Measurements from ENCODE around the gene CFAP100. TPM values are rescaled to one million over a fixed set of nuclear protein-coding genes. Genes with fewer than 3 reads are reported as not detected.

The CFAP100 gene
- total RNA-seq, 3 donors from 2014 or later = not detected

DNA sequence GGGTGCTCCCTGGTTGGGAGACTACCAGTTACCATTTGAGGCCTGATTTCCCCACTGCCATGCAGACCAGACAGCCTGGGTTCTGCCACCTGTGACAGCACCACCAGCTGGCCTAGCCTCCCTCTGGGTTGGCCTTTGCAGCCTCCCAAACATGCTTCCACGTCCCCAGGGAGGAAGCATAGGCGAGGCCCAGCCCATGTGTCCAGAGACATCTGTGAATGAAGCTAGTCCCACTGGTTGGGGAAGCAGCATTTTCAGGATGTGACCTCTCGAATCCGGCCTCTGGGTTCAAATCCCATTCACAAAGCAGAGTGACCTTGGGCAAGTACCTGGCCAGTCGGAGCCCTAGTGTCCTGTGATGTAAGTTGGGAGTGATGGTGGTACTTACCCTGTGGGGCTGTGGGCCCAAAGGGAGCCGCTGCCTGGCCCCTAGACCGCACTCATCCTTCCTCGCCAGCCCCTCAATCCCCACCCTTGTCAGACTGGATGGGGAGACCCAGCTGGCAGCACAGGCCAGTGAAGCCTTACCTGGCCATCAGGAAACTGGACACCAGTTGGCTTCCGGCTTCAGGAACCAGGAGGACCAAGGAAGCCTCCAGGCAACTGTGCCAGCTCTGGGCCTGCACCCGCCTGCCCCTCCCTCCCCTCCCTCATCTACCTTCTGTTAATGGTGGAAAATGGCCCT, 43.5 kb upstream of the CFAP100 start:
- peaks cover 10% of the 10 kb centered on the region for H3K4me1 ChIP-seq (ENCODE audit: low read depth)
- H3K4me3 ChIP-seq = no peak overlapping the region
- intact Hi-C loops (cut with DNase I, micrococcal nuclease) = no loop called here
- no peaks in the 10 kb centered on the region for H3K9me3 ChIP-seq
- no peak for ATAC-seq
- no peaks in the 10 kb centered on the region for H3K36me3 ChIP-seq (ENCODE audit: low read depth)
- peak in 2 of 3 donors; percentile 14 to 22 for DNase-seq
- TF ChIP-seq, protein P1, sequence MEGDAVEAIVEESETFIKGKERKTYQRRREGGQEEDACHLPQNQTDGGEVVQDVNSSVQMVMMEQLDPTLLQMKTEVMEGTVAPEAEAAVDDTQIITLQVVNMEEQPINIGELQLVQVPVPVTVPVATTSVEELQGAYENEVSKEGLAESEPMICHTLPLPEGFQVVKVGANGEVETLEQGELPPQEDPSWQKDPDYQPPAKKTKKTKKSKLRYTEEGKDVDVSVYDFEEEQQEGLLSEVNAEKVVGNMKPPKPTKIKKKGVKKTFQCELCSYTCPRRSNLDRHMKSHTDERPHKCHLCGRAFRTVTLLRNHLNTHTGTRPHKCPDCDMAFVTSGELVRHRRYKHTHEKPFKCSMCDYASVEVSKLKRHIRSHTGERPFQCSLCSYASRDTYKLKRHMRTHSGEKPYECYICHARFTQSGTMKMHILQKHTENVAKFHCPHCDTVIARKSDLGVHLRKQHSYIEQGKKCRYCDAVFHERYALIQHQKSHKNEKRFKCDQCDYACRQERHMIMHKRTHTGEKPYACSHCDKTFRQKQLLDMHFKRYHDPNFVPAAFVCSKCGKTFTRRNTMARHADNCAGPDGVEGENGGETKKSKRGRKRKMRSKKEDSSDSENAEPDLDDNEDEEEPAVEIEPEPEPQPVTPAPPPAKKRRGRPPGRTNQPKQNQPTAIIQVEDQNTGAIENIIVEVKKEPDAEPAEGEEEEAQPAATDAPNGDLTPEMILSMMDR (IDR thresholded peaks at IDR 0.05) = no peak

DNA sequence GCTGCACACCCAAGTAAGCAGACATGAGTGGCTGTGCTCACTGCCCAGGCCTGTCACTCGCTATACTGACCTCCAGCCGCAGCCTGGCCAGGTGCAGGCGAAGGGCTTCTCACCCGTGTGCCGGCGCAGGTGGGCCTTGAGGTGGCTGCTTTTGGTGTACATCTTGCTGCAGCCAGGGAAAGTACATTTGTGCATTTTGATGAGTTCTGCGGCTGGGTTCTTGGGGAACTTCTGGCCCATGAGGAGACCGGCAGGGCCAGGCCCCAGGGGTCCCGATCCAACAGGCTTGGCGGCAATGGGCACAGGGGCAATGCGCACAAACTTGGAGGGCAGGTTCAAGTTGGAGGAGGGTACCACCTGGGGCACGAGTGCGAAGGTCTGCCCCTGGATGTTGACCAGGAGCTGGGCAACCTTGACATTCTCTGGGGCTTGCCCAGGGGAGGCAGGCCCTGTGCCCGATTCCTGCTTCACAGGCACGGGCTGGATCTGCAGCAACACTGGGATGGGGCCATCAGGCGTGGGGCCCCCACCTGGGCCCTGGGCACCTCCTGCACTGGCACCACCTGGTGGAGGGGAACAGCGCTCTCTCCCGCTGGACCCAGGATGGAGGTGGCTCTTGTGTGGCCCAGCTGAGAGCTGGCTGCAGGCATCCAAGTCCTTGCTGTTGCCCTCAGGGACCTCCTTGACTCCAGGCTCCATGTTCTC, 42.8 kb upstream of the CFAP100 start:
- Histone ChIP-seq H3K9me3 (no peaks in the 10 kb centered on the region), H3K4me1 (ENCODE audit: low read depth) (peaks cover 17% of the 10 kb centered on the region), H3K4me3 (no peak overlapping the region), H3K36me3 (ENCODE audit: low read depth) (no peaks in the 10 kb centered on the region)
- TF ChIP-seq, protein P1 (IDR thresholded peaks at IDR 0.05) = no peak
- intact Hi-C loops (cut with DNase I, micrococcal nuclease) = no loop called here
- peak in 2 of 3 donors; percentile 14 to 38 for DNase-seq
- ATAC-seq = no peak

DNA sequence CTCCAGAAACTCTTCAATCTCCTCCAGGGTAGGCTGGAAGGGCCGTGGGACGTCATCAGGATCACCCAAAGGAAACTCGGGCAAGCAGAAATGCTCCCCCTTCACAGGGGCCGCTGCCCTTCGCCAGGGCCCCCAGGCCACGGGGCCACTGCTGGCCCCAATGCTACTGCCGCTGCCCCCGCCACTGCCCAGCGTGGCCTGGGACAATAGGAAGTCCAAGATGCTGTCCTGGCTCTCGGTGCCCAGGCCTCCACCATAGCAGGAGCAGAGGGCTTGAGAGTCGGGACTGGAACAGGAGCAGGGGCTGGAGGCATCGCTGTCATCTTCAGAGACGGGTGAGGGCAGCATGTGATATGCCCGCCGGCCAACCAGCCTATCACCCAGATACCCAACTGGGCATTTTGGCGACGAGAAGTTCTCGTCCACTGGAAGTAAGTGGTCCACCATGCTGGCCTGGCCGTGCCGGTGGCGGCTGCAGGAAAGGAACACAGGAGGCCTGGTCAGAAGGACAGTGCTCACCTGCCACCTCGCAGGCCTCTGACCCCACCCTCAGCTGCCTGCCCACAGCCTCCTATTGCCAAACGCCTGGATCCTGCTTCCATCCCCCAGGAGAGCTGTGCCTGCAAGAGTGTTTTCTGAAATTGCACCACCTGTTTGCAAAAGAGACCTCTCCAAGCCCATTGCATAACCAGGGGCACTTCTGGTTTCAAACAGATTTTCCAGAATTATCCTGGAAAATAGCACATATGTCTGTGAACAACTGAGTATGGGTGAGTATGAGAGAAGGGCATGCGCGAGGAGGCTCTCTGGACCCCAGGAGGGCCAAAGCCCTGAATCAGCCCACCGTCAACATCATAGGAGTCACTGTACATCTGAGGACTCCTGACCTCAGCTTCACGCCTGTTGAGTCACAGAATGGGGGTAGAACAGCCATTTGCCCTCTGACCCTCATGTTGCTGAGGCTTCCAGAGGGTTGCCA, 41.9 kb upstream of the CFAP100 start:
- H3K9me3 ChIP-seq = no peaks in the 10 kb centered on the region
- H3K4me1 ChIP-seq (ENCODE audit: low read depth) = peaks cover 18% of the 10 kb centered on the region
- H3K4me3 ChIP-seq = no peak overlapping the region
- TF ChIP-seq, protein P1 (IDR thresholded peaks at IDR 0.05) = no peak
- H3K36me3 ChIP-seq (ENCODE audit: low read depth) = no peaks in the 10 kb centered on the region
- no peak for ATAC-seq
- intact Hi-C loops (cut with DNase I, micrococcal nuclease) = no loop called here
- peak in 1 of 3 donors; percentile 37 for DNase-seq

DNA sequence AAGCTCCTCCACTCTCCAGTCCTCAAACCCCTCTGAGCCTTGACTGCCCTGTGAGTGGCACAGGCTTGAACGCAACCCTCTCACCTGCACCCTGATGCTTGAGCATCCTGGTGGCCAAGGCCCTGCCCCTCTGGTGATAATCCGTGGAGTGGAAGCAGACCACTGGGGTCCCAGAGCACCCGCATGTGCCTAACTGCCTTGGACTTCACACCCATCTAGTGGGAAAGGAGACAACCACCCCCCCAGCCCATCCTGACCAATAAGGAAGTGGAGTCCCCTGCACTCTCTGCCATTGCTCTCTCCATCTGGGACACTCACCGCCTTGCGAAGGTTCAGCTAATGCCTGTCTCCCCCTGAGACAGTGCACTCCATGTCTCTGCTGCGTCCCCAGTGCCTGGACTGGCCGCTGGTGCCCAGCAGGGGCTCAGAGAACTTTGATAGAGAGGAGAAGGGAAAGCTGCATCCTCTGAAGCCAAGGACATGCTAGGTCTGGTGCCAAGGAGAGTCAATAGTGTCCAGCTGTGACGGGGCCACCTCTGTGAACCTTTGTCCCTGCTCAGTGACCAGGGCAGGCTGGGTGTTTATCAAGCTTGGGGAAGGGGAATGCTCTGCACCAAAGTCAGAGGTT, 40.9 kb upstream of the CFAP100 start:
- intact Hi-C loops (cut with DNase I, micrococcal nuclease) = no loop called here
- TF ChIP-seq, protein P1 (IDR thresholded peaks at IDR 0.05) = no peak
- DNase-seq = peak in 2 of 3 donors; percentile 4 to 12
- ATAC-seq = no peak
- H3K4me1 ChIP-seq (ENCODE audit: low read depth) = peaks cover 18% of the 10 kb centered on the region
- no peaks in the 10 kb centered on the region for H3K36me3 ChIP-seq (ENCODE audit: low read depth)
- no peak overlapping the region for H3K4me3 ChIP-seq
- H3K9me3 ChIP-seq = no peaks in the 10 kb centered on the region

DNA sequence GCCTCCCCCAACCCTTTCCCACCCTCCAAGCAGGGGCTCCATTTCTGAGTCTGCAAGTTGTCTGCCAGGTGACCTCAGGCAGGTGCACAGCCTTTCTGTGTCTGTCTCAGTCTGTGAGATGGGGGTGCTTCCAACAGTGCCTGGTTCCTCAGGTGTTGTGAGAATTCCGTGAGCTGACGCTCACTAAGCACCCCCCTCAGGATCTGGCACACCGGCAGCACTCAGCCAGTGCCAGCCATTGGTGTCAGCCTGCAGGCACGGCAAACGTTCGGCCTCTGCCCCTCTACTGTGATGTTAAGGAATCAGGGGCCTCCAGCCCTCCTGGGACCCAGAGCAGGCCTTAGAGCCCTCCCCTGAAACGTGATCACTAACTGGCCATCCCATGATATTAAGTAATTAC, 39.9 kb upstream of the CFAP100 start:
- intact Hi-C loops (cut with DNase I, micrococcal nuclease) = no loop called here
- peaks cover 18% of the 10 kb centered on the region for H3K4me1 ChIP-seq (ENCODE audit: low read depth)
- H3K4me3 ChIP-seq = no peak overlapping the region
- DNase-seq (peak in 1 of 3 donors; percentile 23), ATAC-seq (no peak)
- no peaks in the 10 kb centered on the region for H3K9me3 ChIP-seq
- no peaks in the 10 kb centered on the region for H3K36me3 ChIP-seq (ENCODE audit: low read depth)
- TF ChIP-seq, protein P1 (IDR thresholded peaks at IDR 0.05) = no peak

Data from mucosa of descending colon (tissue), 3 donors.